GM23338 (cell line): ENCODE measurements around the gene SRP72. TPM values are rescaled to one million over a fixed set of nuclear protein-coding genes. Genes with fewer than 3 reads are reported as not detected.

Experiments used
- ATAC-seq: fragments of 200-7000 bp; cut with Tn5 transposase; 3 replicates; pipeline ENCODE4 v1.9.1; 2020
- DNase-seq: peaks from one replicate; pipeline ENCODE4 v3.0.0-alpha.2; 2015; ENCODE audit warnings: low spot score
- H2AFZ ChIP-seq: fragments of 200-600 bp; sonication (generic); 2 replicates; pipeline ENCODE4 v1.8.0; 2016; ENCODE audit warnings: antibody characterized with exemption, mild to moderate bottlenecking, moderate library complexity
- H3F3A ChIP-seq: fragments of 200-600 bp; sonication (generic); replicated peaks from 2 replicates; pipeline ENCODE4 v1.8.0; 2017; ENCODE audit warnings: antibody characterized with exemption, mixed run types, low read depth
- H3K27ac ChIP-seq: fragments of 200-600 bp; sonication (generic); 2 replicates; pipeline ENCODE4 v1.6.1; 2016; ENCODE audit warnings: low read depth
- H3K27me3 ChIP-seq: fragments of 200-600 bp; sonication (generic); 2 replicates; pipeline ENCODE4 v1.8.0; 2016; ENCODE audit warnings: mild to moderate bottlenecking, mixed run types, moderate library complexity; ENCODE audit not compliant: insufficient read depth
- H3K36me3 ChIP-seq: fragments of 200-600 bp; sonication (generic); 2 replicates; pipeline ENCODE4 v1.8.0; 2016; ENCODE audit warnings: mild to moderate bottlenecking; ENCODE audit not compliant: insufficient read depth
- H3K4me1 ChIP-seq: fragments of 200-600 bp; sonication (generic); 2 replicates; pipeline ENCODE4 v1.8.0; 2016; ENCODE audit warnings: mild to moderate bottlenecking, moderate library complexity; ENCODE audit not compliant: insufficient read depth
- H3K4me2 ChIP-seq: fragments of 200-600 bp; sonication (generic); 2 replicates; pipeline ENCODE4 v1.7.1; 2017; ENCODE audit warnings: mixed run types
- H3K4me3 ChIP-seq: fragments of 200-600 bp; sonication (generic); 2 replicates; pipeline ENCODE4 v1.6.1; 2016; ENCODE audit warnings: mixed run types
- H3K79me2 ChIP-seq: fragments of 200-600 bp; sonication (generic); replicated peaks from 2 replicates; pipeline ENCODE4 v1.8.0; 2017; ENCODE audit warnings: mild to moderate bottlenecking; ENCODE audit not compliant: insufficient read depth
- H3K9me2 ChIP-seq: fragments of 200-600 bp; sonication (generic); 2 replicates; pipeline ENCODE4 v1.8.0; 2017; ENCODE audit not compliant: insufficient read depth
- H4K20me1 ChIP-seq: fragments of 200-600 bp; sonication (generic); replicated peaks from 2 replicates; pipeline ENCODE4 v1.8.0; 2017; ENCODE audit warnings: mild to moderate bottlenecking; ENCODE audit not compliant: insufficient read depth
- H3K27ac Mint-ChIP-seq: 2 replicates; pipeline ENCODE4 v1.8.0; 2020; ENCODE audit warnings: inconsistent platforms, mild to moderate bottlenecking, moderate library complexity, mixed read lengths
- H3K27me3 Mint-ChIP-seq: 3 replicates; pipeline ENCODE4 v1.8.0; 2022; ENCODE audit warnings: low read depth, mild to moderate bottlenecking, moderate library complexity, mixed read lengths, inconsistent platforms; ENCODE audit not compliant: insufficient read depth, poor library complexity
- H3K36me3 Mint-ChIP-seq: 3 replicates; pipeline ENCODE4 v1.8.0; 2021; ENCODE audit warnings: low read depth, mild to moderate bottlenecking, inconsistent platforms, moderate library complexity, mixed read lengths
- H3K4me1 Mint-ChIP-seq: 3 replicates; pipeline ENCODE4 v1.8.0; 2020; ENCODE audit warnings: mild to moderate bottlenecking, inconsistent platforms, mixed read lengths
- H3K4me3 Mint-ChIP-seq: 3 replicates; pipeline ENCODE4 v1.8.0; 2021; ENCODE audit warnings: moderate library complexity, mild to moderate bottlenecking, inconsistent platforms, mixed read lengths
- H3K9me3 Mint-ChIP-seq: 3 replicates; pipeline ENCODE4 v1.8.0; 2020; ENCODE audit warnings: moderate library complexity, mild to moderate bottlenecking, inconsistent platforms, mixed read lengths
- CREB1 ChIP-seq: fragments of 250-450 bp; sonication (Bioruptor Pico); IDR thresholded peaks from 2 replicates; pipeline ENCODE4 v1.5.0; 2020; ENCODE audit warnings: low read depth, mild to moderate bottlenecking, moderate library complexity
- EZH2phosphoT487 ChIP-seq: fragments of 200-600 bp; sonication (generic); IDR thresholded peaks from one replicate; pipeline ENCODE4 v1.8.1; 2018; ENCODE audit warnings: antibody characterized with exemption; ENCODE audit not compliant: unreplicated experiment
- JUNB ChIP-seq: IDR thresholded peaks from one replicate; pipeline ENCODE4 v1.6.1; 2016; ENCODE audit warnings: antibody characterized with exemption; ENCODE audit not compliant: unreplicated experiment
- NANOG ChIP-seq: IDR thresholded peaks from 2 replicates; pipeline ENCODE4 v1.6.1; 2016; ENCODE audit warnings: antibody characterized with exemption, borderline replicate concordance
- POLR2AphosphoS5 ChIP-seq: IDR thresholded peaks from 2 replicates; pipeline ENCODE4 v1.6.1; 2016; ENCODE audit warnings: antibody characterized with exemption, low read depth
- STAT1 ChIP-seq: IDR thresholded peaks from one replicate; pipeline ENCODE4 v1.6.1; 2016; ENCODE audit warnings: antibody characterized with exemption; ENCODE audit not compliant: unreplicated experiment
- ZNF114 ChIP-seq: fragments of 250-450 bp; sonication (Bioruptor Pico); IDR thresholded peaks from 2 replicates; pipeline ENCODE4 v1.5.0; 2020; ENCODE audit warnings: mild to moderate bottlenecking, moderate library complexity
- ZNF331 ChIP-seq: fragments of 250-450 bp; sonication (Bioruptor Pico); IDR thresholded peaks from 2 replicates; pipeline ENCODE4 v1.5.0; 2020; ENCODE audit warnings: low read depth, mild to moderate bottlenecking, moderate library complexity
- polyA plus RNA-seq: library from polyadenylated mRNA; unstranded; fragments of >200 nt; fragmentation: Nextera tagmentation; extraction: Ambion mirVana; gene quantifications from 2 replicates; pipeline ENCODE4 v1.2.1, GENCODE V29; 2016
- total RNA-seq: library from RNA; depleted of rRNA; stranded (reverse); fragments of >200 nt; shearing (Covaris generic); gene quantifications from 2 replicates; pipeline ENCODE4 v1.2.3, GENCODE V29; 2014
- TF ChIP-seq, protein P1 (sequence below): fragments of 250-450 bp; sonication (Bioruptor Pico); IDR thresholded peaks from 2 replicates; pipeline ENCODE4 v1.5.0; 2020; ENCODE audit warnings: mild to moderate bottlenecking, moderate library complexity
- TF ChIP-seq, protein P2 (sequence below): IDR thresholded peaks from one replicate; pipeline ENCODE4 v1.6.1; 2018; ENCODE audit warnings: antibody characterized with exemption; ENCODE audit not compliant: unreplicated experiment
- TF ChIP-seq, protein P3 (sequence below): IDR thresholded peaks from 2 replicates; pipeline ENCODE4 v1.6.1; 2016; ENCODE audit warnings: antibody characterized with exemption
- TF ChIP-seq, protein P4 (sequence below), 2 experiments: fragments of 200-600 bp in 1 of 2; sonication (generic) in 1 of 2; conservative IDR thresholded peaks; 2 replicates each; pipeline versions ENCODE4 v1.5.1 to v1.6.1; 2016 to 2017; ENCODE audit warnings: antibody characterized with exemption in 2 of 2, low read depth in 2 of 2, mild to moderate bottlenecking in 2 of 2, moderate library complexity in 1 of 2

Gene SRP72
- total and polyA plus RNA-seq, 2 experiments from 2014 or later = 84.6 to 174 TPM

DNA sequence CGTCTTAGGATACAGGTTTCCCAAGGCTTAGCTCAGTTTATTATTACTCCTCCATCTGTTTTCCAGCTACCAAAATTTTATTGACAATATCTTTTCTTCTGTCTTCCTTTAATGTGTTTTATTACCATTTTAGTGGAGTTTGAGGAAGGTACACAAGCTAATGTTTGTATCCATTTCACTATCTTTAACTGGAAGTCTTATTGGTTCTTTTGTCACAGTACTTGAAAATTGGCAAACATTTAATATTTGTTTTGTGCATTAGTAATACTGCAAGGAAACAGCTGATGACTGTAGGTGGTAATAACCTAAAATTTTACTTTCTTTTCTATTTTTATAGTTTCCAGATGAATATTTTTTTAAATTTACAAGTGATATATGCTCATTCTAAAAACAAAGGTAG is 28.8 kb downstream of the SRP72 start:
- peaks cover 68% of the 10 kb centered on the region for H3K36me3 Mint-ChIP-seq

More for the DNA sequence above, 28.8 kb downstream of the SRP72 start:
- Histone ChIP-seq H3K4me2 (no peak overlapping the region), H3K9me2 (no peaks in the 10 kb centered on the region), H4K20me1 (no peaks in the 10 kb centered on the region; the same call in 1 of the 2 replicates), H2AFZ (no peak overlapping the region), H3K4me3 (no peak overlapping the region), H3K79me2 (no peaks in the 10 kb centered on the region), H3K36me3 (peaks cover 41% of the 10 kb centered on the region), H3K4me1 (no peaks in the 10 kb centered on the region), H3K27ac (no peak overlapping the region), H3K27me3 (no peaks in the 10 kb centered on the region), H3F3A (no peaks in the 10 kb centered on the region)
- no peak overlapping the region for H3K4me3 Mint-ChIP-seq
- H3K9me3 Mint-ChIP-seq = no peaks in the 10 kb centered on the region
- no peak overlapping the region for H3K27ac Mint-ChIP-seq
- DNase-seq (no peak), ATAC-seq (no peak)
- no peaks in the 10 kb centered on the region for H3K27me3 Mint-ChIP-seq
- TF ChIP-seq CREB1 = no peak
- TF ChIP-seq STAT1 = no peak
- no peak for TF ChIP-seq POLR2AphosphoS5
- TF ChIP-seq ZNF114 (CRISPR knock-in tag) = no peak
- TF ChIP-seq, protein P1, sequence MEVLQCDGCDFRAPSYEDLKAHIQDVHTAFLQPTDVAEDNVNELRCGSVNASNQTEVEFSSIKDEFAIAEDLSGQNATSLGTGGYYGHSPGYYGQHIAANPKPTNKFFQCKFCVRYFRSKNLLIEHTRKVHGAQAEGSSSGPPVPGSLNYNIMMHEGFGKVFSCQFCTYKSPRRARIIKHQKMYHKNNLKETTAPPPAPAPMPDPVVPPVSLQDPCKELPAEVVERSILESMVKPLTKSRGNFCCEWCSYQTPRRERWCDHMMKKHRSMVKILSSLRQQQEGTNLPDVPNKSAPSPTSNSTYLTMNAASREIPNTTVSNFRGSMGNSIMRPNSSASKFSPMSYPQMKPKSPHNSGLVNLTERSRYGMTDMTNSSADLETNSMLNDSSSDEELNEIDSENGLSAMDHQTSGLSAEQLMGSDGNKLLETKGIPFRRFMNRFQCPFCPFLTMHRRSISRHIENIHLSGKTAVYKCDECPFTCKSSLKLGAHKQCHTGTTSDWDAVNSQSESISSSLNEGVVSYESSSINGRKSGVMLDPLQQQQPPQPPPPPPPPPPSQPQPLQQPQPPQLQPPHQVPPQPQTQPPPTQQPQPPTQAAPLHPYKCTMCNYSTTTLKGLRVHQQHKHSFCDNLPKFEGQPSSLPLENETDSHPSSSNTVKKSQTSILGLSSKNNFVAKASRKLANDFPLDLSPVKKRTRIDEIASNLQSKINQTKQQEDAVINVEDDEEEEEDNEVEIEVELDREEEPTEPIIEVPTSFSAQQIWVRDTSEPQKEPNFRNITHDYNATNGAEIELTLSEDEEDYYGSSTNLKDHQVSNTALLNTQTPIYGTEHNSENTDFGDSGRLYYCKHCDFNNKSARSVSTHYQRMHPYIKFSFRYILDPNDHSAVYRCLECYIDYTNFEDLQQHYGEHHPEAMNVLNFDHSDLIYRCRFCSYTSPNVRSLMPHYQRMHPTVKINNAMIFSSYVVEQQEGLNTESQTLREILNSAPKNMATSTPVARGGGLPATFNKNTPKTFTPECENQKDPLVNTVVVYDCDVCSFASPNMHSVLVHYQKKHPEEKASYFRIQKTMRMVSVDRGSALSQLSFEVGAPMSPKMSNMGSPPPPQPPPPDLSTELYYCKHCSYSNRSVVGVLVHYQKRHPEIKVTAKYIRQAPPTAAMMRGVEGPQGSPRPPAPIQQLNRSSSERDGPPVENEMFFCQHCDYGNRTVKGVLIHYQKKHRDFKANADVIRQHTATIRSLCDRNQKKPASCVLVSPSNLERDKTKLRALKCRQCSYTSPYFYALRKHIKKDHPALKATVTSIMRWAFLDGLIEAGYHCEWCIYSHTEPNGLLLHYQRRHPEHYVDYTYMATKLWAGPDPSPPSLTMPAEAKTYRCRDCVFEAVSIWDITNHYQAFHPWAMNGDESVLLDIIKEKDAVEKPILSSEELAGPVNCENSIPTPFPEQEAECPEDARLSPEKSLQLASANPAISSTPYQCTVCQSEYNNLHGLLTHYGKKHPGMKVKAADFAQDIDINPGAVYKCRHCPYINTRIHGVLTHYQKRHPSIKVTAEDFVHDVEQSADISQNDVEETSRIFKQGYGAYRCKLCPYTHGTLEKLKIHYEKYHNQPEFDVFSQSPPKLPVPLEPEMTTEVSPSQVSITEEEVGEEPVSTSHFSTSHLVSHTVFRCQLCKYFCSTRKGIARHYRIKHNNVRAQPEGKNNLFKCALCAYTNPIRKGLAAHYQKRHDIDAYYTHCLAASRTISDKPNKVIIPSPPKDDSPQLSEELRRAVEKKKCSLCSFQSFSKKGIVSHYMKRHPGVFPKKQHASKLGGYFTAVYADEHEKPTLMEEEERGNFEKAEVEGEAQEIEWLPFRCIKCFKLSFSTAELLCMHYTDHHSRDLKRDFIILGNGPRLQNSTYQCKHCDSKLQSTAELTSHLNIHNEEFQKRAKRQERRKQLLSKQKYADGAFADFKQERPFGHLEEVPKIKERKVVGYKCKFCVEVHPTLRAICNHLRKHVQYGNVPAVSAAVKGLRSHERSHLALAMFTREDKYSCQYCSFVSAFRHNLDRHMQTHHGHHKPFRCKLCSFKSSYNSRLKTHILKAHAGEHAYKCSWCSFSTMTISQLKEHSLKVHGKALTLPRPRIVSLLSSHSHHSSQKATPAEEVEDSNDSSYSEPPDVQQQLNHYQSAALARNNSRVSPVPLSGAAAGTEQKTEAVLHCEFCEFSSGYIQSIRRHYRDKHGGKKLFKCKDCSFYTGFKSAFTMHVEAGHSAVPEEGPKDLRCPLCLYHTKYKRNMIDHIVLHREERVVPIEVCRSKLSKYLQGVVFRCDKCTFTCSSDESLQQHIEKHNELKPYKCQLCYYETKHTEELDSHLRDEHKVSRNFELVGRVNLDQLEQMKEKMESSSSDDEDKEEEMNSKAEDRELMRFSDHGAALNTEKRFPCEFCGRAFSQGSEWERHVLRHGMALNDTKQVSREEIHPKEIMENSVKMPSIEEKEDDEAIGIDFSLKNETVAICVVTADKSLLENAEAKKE (CRISPR knock-in tag) = no peak
- TF ChIP-seq JUNB = no peak
- no peak for TF ChIP-seq NANOG
- TF ChIP-seq EZH2phosphoT487 = no peak
- TF ChIP-seq, protein P2, sequence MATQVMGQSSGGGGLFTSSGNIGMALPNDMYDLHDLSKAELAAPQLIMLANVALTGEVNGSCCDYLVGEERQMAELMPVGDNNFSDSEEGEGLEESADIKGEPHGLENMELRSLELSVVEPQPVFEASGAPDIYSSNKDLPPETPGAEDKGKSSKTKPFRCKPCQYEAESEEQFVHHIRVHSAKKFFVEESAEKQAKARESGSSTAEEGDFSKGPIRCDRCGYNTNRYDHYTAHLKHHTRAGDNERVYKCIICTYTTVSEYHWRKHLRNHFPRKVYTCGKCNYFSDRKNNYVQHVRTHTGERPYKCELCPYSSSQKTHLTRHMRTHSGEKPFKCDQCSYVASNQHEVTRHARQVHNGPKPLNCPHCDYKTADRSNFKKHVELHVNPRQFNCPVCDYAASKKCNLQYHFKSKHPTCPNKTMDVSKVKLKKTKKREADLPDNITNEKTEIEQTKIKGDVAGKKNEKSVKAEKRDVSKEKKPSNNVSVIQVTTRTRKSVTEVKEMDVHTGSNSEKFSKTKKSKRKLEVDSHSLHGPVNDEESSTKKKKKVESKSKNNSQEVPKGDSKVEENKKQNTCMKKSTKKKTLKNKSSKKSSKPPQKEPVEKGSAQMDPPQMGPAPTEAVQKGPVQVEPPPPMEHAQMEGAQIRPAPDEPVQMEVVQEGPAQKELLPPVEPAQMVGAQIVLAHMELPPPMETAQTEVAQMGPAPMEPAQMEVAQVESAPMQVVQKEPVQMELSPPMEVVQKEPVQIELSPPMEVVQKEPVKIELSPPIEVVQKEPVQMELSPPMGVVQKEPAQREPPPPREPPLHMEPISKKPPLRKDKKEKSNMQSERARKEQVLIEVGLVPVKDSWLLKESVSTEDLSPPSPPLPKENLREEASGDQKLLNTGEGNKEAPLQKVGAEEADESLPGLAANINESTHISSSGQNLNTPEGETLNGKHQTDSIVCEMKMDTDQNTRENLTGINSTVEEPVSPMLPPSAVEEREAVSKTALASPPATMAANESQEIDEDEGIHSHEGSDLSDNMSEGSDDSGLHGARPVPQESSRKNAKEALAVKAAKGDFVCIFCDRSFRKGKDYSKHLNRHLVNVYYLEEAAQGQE = no peak
- TF ChIP-seq, protein P3, sequence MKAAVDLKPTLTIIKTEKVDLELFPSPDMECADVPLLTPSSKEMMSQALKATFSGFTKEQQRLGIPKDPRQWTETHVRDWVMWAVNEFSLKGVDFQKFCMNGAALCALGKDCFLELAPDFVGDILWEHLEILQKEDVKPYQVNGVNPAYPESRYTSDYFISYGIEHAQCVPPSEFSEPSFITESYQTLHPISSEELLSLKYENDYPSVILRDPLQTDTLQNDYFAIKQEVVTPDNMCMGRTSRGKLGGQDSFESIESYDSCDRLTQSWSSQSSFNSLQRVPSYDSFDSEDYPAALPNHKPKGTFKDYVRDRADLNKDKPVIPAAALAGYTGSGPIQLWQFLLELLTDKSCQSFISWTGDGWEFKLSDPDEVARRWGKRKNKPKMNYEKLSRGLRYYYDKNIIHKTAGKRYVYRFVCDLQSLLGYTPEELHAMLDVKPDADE = no peak
- no peak for TF ChIP-seq ZNF331 (CRISPR knock-in tag)
- TF ChIP-seq, protein P4, sequence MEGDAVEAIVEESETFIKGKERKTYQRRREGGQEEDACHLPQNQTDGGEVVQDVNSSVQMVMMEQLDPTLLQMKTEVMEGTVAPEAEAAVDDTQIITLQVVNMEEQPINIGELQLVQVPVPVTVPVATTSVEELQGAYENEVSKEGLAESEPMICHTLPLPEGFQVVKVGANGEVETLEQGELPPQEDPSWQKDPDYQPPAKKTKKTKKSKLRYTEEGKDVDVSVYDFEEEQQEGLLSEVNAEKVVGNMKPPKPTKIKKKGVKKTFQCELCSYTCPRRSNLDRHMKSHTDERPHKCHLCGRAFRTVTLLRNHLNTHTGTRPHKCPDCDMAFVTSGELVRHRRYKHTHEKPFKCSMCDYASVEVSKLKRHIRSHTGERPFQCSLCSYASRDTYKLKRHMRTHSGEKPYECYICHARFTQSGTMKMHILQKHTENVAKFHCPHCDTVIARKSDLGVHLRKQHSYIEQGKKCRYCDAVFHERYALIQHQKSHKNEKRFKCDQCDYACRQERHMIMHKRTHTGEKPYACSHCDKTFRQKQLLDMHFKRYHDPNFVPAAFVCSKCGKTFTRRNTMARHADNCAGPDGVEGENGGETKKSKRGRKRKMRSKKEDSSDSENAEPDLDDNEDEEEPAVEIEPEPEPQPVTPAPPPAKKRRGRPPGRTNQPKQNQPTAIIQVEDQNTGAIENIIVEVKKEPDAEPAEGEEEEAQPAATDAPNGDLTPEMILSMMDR (conservative IDR thresholded peaks at IDR 0.05; ENCODE audit: low read depth in 2 of 2) = no peak
- H3K4me1 Mint-ChIP-seq = no peaks in the 10 kb centered on the region
